Activated CD8-positive, alpha-beta memory T cell treated with anti-CD3 and anti-CD28 coated beads, Interleukin-2, amount 10 ng/mL, durations not matched to agents 7 days and 5 days (primary cell): ENCODE data around the gene RAMAC. TPM values are rescaled to one million over a fixed set of nuclear protein-coding genes. Genes with fewer than 3 reads are reported as not detected.
A peak's percentile ranks its signal among the peaks of the same experiment; 100 is the strongest.
"Not testable (repeated sequence)": the region's sequence is repeated elsewhere in the genome, so short reads cannot be mapped to it uniquely, and the experiment has no call there.

Experiments used
- ATAC-seq: fragments of 150-1000 bp; cut with Tn5 transposase; one replicate; pipeline ENCODE4 v1.10.0; 2021; ENCODE audit warnings: moderate library complexity
- CTCF ChIA-PET: fragments of 350-600 bp; sonication (Branson Sonifier 250); formaldehyde crosslinking; loops from one replicate; lab custom pipeline; 2021; ENCODE audit warnings: antibody characterized with exemption; lab: Charles Lee
- DNase-seq: peaks from one replicate; pipeline ENCODE4 v3.0.0-alpha.2; 2020
- H3K27ac Mint-ChIP-seq: one replicate; pipeline ENCODE4 v1.8.0; 2021; ENCODE audit warnings: mild to moderate bottlenecking, mixed read lengths
- H3K27me3 Mint-ChIP-seq: one replicate; pipeline ENCODE4 v1.8.0; 2021; ENCODE audit warnings: mixed read lengths
- H3K36me3 Mint-ChIP-seq: one replicate; pipeline ENCODE4 v1.8.0; 2021; ENCODE audit warnings: mild to moderate bottlenecking, mixed read lengths
- H3K4me1 Mint-ChIP-seq: one replicate; pipeline ENCODE4 v1.8.0; 2021; ENCODE audit warnings: mixed read lengths
- H3K4me3 Mint-ChIP-seq: one replicate; pipeline ENCODE4 v1.8.0; 2021; ENCODE audit warnings: mild to moderate bottlenecking, moderate library complexity, mixed read lengths
- H3K9me3 Mint-ChIP-seq: one replicate; pipeline ENCODE4 v1.8.0; 2022; ENCODE audit warnings: low read depth, mixed read lengths
- total RNA-seq, 2 experiments: library from RNA; stranded (reverse); gene quantifications; one replicate each; pipeline ENCODE4 v1.2.3, GENCODE V29; 2021

The RAMAC gene
- total RNA-seq, 2 experiments from 2014 or later, result 20.5 to 27.8 TPM

- CTCF ChIA-PET, result interaction anchor here (0.7 kb wide), 1 partner anchor 52 kb away, joined by 3 read pairs; no protein-coding TSS in a partner anchor
- ATAC-seq, result no peak
Measured at GRCh38 chr15:82972990-82973389, 13.0 kb upstream of the RAMAC start.

GRCh38 chr15:82977076-82977475 is 8.9 kb upstream of the RAMAC start:
- Mint-ChIP-seq H3K4me1 (peaks cover 4% of the 10 kb centered on the region), H3K36me3 (peaks cover 3% of the 10 kb centered on the region), H3K27me3 (no peaks in the 10 kb centered on the region), H3K4me3 (no peak overlapping the region), H3K9me3 (no peaks in the 10 kb centered on the region), H3K27ac (no peak overlapping the region)
- CTCF ChIA-PET, result no interaction called here
- DNase-seq, result no peak
- no peak for ATAC-seq

More at GRCh38 chr15:82972990-82973389, 13.0 kb upstream of the RAMAC start:
- peaks cover 28% of the 10 kb centered on the region for H3K27me3 Mint-ChIP-seq
- no peak overlapping the region for H3K27ac Mint-ChIP-seq
- DNase-seq, result no peak
- no peaks in the 10 kb centered on the region for H3K9me3 Mint-ChIP-seq
- H3K4me1 Mint-ChIP-seq, result peaks cover 11% of the 10 kb centered on the region
- no peak overlapping the region for H3K4me3 Mint-ChIP-seq
- peaks cover 2% of the 10 kb centered on the region for H3K36me3 Mint-ChIP-seq

GRCh38 chr15:82978438-82978837 is 7.6 kb upstream of the RAMAC start:
- Mint-ChIP-seq H3K4me1 (peaks cover 2% of the 10 kb centered on the region), H3K9me3 (no peaks in the 10 kb centered on the region), H3K4me3 (no peak overlapping the region), H3K36me3 (peaks cover 3% of the 10 kb centered on the region), H3K27ac (no peak overlapping the region), H3K27me3 (no peaks in the 10 kb centered on the region)
- CTCF ChIA-PET, result no interaction called here
- DNase-seq (no peak), ATAC-seq (no peak)

- CTCF ChIA-PET, result no interaction called here
- no peak for ATAC-seq
- no peak for DNase-seq
- Mint-ChIP-seq H3K4me1 (peaks cover 4% of the 10 kb centered on the region), H3K27me3 (no peaks in the 10 kb centered on the region), H3K27ac (no peak overlapping the region), H3K9me3 (no peaks in the 10 kb centered on the region), H3K4me3 (no peak overlapping the region), H3K36me3 (peaks cover 4% of the 10 kb centered on the region)
Measured at GRCh38 chr15:82979726-82980125, 6.3 kb upstream of the RAMAC start.

- no peaks in the 10 kb centered on the region for H3K9me3 Mint-ChIP-seq
- DNase-seq (no peak), ATAC-seq (no peak)
- no peaks in the 10 kb centered on the region for H3K27me3 Mint-ChIP-seq
- H3K36me3 Mint-ChIP-seq, result peaks cover 6% of the 10 kb centered on the region
- peaks cover 15% of the 10 kb centered on the region for H3K4me1 Mint-ChIP-seq
- CTCF ChIA-PET, result no interaction called here
- H3K4me3 Mint-ChIP-seq, result no peak overlapping the region
- no peak overlapping the region for H3K27ac Mint-ChIP-seq
Measured at GRCh38 chr15:82980981-82981380, 5.0 kb upstream of the RAMAC start.

- peaks cover 30% of the 10 kb centered on the region for H3K4me1 Mint-ChIP-seq
- peak overlapping the region; percentile 100 for H3K4me3 Mint-ChIP-seq
- H3K9me3 Mint-ChIP-seq, result no peaks in the 10 kb centered on the region
- CTCF ChIA-PET, result interaction anchor here (1.2 to 3.2 kb wide), 8 partner anchors 14 to 456 kb away, joined by 3 to 16 read pairs (median 6); partner anchors contain the start of genes C15orf40 and RPS17
- peaks cover 28% of the 10 kb centered on the region for H3K36me3 Mint-ChIP-seq
- DNase-seq (peak; percentile 60), ATAC-seq (peak; percentile 52)
- H3K27ac Mint-ChIP-seq, result peak overlapping the region; percentile 97
- H3K27me3 Mint-ChIP-seq, result no peaks in the 10 kb centered on the region
Measured at GRCh38 chr15:82986442-82986780, 401 bp downstream of the RAMAC start.

GRCh38 chr15:82992436-82992998 is 6.5 kb downstream of the RAMAC start:
- Mint-ChIP-seq H3K36me3 (peaks cover 24% of the 10 kb centered on the region), H3K4me3 (no peak overlapping the region), H3K27ac (no peak overlapping the region), H3K9me3 (no peaks in the 10 kb centered on the region), H3K27me3 (no peaks in the 10 kb centered on the region), H3K4me1 (peaks cover 12% of the 10 kb centered on the region)
- CTCF ChIA-PET, result interaction anchor here (1.2 to 1.4 kb wide), 3 partner anchors 9 to 143 kb away, joined by 3 to 4 read pairs (median 3); partner anchors contain the start of gene C15orf40
- ATAC-seq (no peak), DNase-seq (no peak)

GRCh38 chr15:82993144-82993543 is 7.1 kb downstream of the RAMAC start:
- H3K27ac Mint-ChIP-seq, result no peak overlapping the region
- CTCF ChIA-PET, result interaction anchor here (1.2 to 1.4 kb wide), 3 partner anchors 10 to 144 kb away, joined by 3 to 4 read pairs (median 3); partner anchors contain the start of gene C15orf40
- DNase-seq (no peak), ATAC-seq (no peak)
- peaks cover 10% of the 10 kb centered on the region for H3K4me1 Mint-ChIP-seq
- peaks cover 21% of the 10 kb centered on the region for H3K36me3 Mint-ChIP-seq
- no peaks in the 10 kb centered on the region for H3K27me3 Mint-ChIP-seq
- H3K9me3 Mint-ChIP-seq, result no peaks in the 10 kb centered on the region
- H3K4me3 Mint-ChIP-seq, result no peak overlapping the region

- H3K4me1 Mint-ChIP-seq, result peaks cover 8% of the 10 kb centered on the region
- CTCF ChIA-PET, result interaction anchor here (1.0 kb wide), 1 partner anchor 464 kb away, joined by 4 read pairs; no protein-coding TSS in a partner anchor
- DNase-seq (no peak), ATAC-seq (no peak)
- no peak overlapping the region for H3K4me3 Mint-ChIP-seq
- H3K9me3 Mint-ChIP-seq, result no peaks in the 10 kb centered on the region
- H3K36me3 Mint-ChIP-seq, result peaks cover 10% of the 10 kb centered on the region
- no peaks in the 10 kb centered on the region for H3K27me3 Mint-ChIP-seq
- no peak overlapping the region for H3K27ac Mint-ChIP-seq
Measured at GRCh38 chr15:82995076-82995475, 9.1 kb downstream of the RAMAC start.

- H3K36me3 Mint-ChIP-seq, result peaks cover 6% of the 10 kb centered on the region
- DNase-seq, result no peak
- ATAC-seq, result no peak
- H3K9me3 Mint-ChIP-seq, result no peaks in the 10 kb centered on the region
- no peaks in the 10 kb centered on the region for H3K27me3 Mint-ChIP-seq
- H3K4me1 Mint-ChIP-seq, result peaks cover 13% of the 10 kb centered on the region
- H3K4me3 Mint-ChIP-seq, result no peak overlapping the region
- H3K27ac Mint-ChIP-seq, result no peak overlapping the region
- CTCF ChIA-PET, result interaction anchor here (0.5 to 1.0 kb wide), 2 partner anchors 222 to 465 kb away, joined by 3 to 4 read pairs; no protein-coding TSS in a partner anchor
Measured at GRCh38 chr15:82995938-82996337, 9.9 kb downstream of the RAMAC start.

- H3K9me3 Mint-ChIP-seq, result no peaks in the 10 kb centered on the region
- H3K27ac Mint-ChIP-seq, result no peak overlapping the region
- no peaks in the 10 kb centered on the region for H3K27me3 Mint-ChIP-seq
- no peak overlapping the region for H3K4me3 Mint-ChIP-seq
- CTCF ChIA-PET, result interaction anchor here (1.1 to 3.6 kb wide), 9 partner anchors 11 to 318 kb away, joined by 3 to 33 read pairs (median 6); partner anchors contain the start of genes C15orf40 and RAMAC
- ATAC-seq (no peak), DNase-seq (no peak)
- H3K36me3 Mint-ChIP-seq, result no peaks in the 10 kb centered on the region
- peaks cover 8% of the 10 kb centered on the region for H3K4me1 Mint-ChIP-seq
Measured at GRCh38 chr15:82999426-82999825, 13.4 kb downstream of the RAMAC start.

GRCh38 chr15:82999905-83000671 is 14.1 kb downstream of the RAMAC start:
- Mint-ChIP-seq H3K9me3 (no peaks in the 10 kb centered on the region), H3K27me3 (no peaks in the 10 kb centered on the region), H3K4me3 (peak overlapping the region; percentile 63), H3K4me1 (peaks cover 8% of the 10 kb centered on the region), H3K36me3 (peaks cover 4% of the 10 kb centered on the region), H3K27ac (peak overlapping the region; percentile 68)
- peak; percentile 91 for ATAC-seq
- CTCF ChIA-PET, result interaction anchor here (0.7 to 3.6 kb wide), 14 partner anchors 10 to 469 kb away, joined by 3 to 33 read pairs (median 6); partner anchors contain the start of genes C15orf40 and RAMAC
- peak; percentile 49 for DNase-seq

GRCh38 chr15:83000672-83001031 is 14.6 kb downstream of the RAMAC start:
- H3K27ac Mint-ChIP-seq, H3K27me3 Mint-ChIP-seq, DNase-seq, H3K4me3 Mint-ChIP-seq, H3K36me3 Mint-ChIP-seq, H3K9me3 Mint-ChIP-seq, ATAC-seq, H3K4me1 Mint-ChIP-seq: not testable (repeated sequence)
- CTCF ChIA-PET, result interaction anchor here (0.7 to 3.6 kb wide), 13 partner anchors 10 to 470 kb away, joined by 3 to 33 read pairs (median 6); partner anchors contain the start of genes C15orf40 and RAMAC
